HG03520 (cell line): Measurements from ENCODE around the gene HOXD1.

Experiments used
- ATAC-seq: cut with Tn5 transposase; IDR thresholded peaks from one replicate; pipeline ENCODE4 v1.9.1; 2021; ENCODE audit warnings: mild to moderate bottlenecking, moderate library complexity; ENCODE audit not compliant: unreplicated experiment

The HOXD1 gene

DNA sequence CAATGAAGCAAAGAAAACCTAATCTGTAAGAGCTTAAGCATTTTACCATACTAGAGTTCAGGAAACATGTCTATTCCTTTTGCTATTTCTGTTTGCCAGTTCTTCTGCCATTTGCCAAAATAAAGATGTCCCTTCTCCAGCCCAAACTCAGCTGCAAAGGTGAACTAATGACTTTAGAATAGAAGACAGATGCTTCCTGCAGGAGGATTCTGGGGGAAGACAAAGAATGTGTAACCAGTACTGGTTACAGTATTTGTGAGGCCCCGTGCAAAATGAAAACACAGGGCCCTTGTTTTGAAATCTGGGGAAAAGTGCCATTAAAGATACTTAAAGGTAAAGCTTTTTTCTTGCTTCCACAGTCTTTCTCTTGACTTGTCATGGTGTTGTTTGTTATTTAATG is 46.5 kb downstream of the HOXD1 start:
- no peak for ATAC-seq

DNA sequence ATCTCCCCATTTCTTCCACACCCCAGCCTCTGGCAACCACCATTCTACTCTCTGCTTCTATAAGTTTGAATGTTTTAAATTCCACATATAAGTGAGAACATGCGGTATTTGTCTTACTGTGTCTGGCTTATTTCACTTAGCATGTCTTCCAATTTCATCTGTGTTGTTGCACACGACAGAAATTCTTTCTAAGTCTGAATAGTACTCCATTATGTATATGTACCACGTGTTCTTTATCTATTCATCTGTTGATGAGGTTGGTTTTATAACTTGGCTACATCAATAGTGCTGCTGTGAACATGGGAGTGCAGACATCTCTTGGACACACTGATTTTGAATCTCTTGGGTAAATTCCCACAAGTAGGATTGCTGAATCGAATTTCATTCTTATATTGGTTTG is 49.0 kb downstream of the HOXD1 start:
- no peak for ATAC-seq

DNA sequence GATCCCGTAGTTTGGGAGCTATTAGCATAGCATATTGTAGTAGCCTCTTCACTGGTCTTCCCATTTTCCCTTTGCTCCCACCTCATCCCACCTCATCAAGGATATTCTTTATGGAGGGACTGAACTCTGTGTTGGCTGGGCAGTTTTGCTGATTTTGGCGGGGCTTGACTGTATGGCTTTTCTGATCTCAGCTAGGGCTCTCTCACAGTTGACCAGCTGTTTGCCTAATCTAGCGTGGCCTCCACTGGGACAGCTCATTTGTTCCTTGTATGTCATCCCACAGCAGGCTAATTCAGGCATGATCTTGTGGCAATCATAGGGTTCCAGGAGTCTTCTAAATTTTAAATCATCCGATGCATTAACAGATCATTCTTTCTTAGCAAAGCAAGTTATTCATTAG is 50.6 kb downstream of the HOXD1 start:
- no peak for ATAC-seq

GRCh38 chr2:176240301-176240700 is 51.8 kb downstream of the HOXD1 start:
- ATAC-seq = no peak
